ENCODE results near the gene TMED1. TPM values are rescaled to one million over a fixed set of nuclear protein-coding genes. Genes with fewer than 3 reads are reported as not detected.

TMED1 gene
- total and polyA plus RNA-seq, 2 of the 13 experiments (the other 11 are each of a cell fraction or from before 2014, with no cell fraction given): 48.3 to 51.8 TPM

GRCh38 chr19:10858204-10858828 lies 22.3 kb upstream of the TMED1 start:
- Histone ChIP-seq H3K27ac (ENCODE audit: extremely low read length, insufficient read depth, low read length) (no peak overlapping the region), H3K9ac (ENCODE audit: insufficient read depth, low read depth, low read length) (no peak overlapping the region), H3K4me2 (ENCODE audit: low read depth, low read length) (no peak overlapping the region), H3K79me2 (ENCODE audit: insufficient read depth, low read length) (no peaks in the 10 kb centered on the region), H2AFZ (ENCODE audit: low read length) (no peak overlapping the region), H4K20me1 (ENCODE audit: insufficient read depth, low read length) (no peaks in the 10 kb centered on the region), H3K4me3 (replicated peaks in 1 of 3; ENCODE audit: insufficient read depth in 1 of 3, low read depth in 2 of 3, low read length in 3 of 3) (no peak overlapping the region), H3K4me1 (ENCODE audit: insufficient read depth, low read length) (peaks cover 30% of the 10 kb centered on the region), H3K27me3 (ENCODE audit: control insufficient read depth in 1 of 2, insufficient read depth in 2 of 2, low read length in 2 of 2) (no peaks in the 10 kb centered on the region), H3K9me3 (ENCODE audit: low read length) (no peaks in the 10 kb centered on the region), H3K36me3 (replicated peaks in 1 of 2; ENCODE audit: control insufficient read depth in 1 of 2, insufficient read depth in 2 of 2, low read length in 2 of 2) (no peaks in the 10 kb centered on the region)
- ATAC-seq (peak; percentile 22; the same call in 1 of the 3 replicates), FAIRE-seq (no peak), DNase-seq (ENCODE audit: low spot score) (no peak)
- ChIA-PET POLR2A (interaction anchor here (1.2 kb wide), 1 partner anchor 22 kb away, joined by 5 read pairs; the partner anchor contains the start of gene TMED1), CTCF (ENCODE audit: low intra/inter-chr PET ratio, low total read pairs) (interaction anchor here (1.2 kb wide), 1 partner anchor 141 kb away, joined by 3 read pairs; the partner anchor contains the start of gene DNM2)
- BruUV-seq (replicated peaks): no TSS peak
- intact Hi-C loops (cut with micrococcal nuclease; ENCODE audit: unreplicated experiment): loop anchor here (1.0 kb wide), 1 partner anchor 141 kb away; no protein-coding TSS in a partner anchor
- in situ Hi-C loops (cut with HindIII; ENCODE audit: extremely low pct_ligation_motif_present, low pct_unique_long_range_greater_than_20kb): no loop called here
- 46% methylated on average over 2 of the region's 4 CpGs for WGBS (ENCODE audit: low lambda C conversion rate)
- no peak for TF ChIP-seq ZNF782 (CRISPR knock-in tag; IDR thresholded peaks at IDR 0.05; ENCODE audit: borderline replicate concordance)
- TF ChIP-seq ZNF609 (CRISPR knock-in tag; IDR thresholded peaks at IDR 0.05; ENCODE audit: borderline replicate concordance): no peak
- TF ChIP-seq ZNF335 (CRISPR knock-in tag; IDR thresholded peaks at IDR 0.05): peak; percentile 59; the same call in 1 of the 2 replicates
- no peak for TF ChIP-seq RORA (CRISPR knock-in tag; IDR thresholded peaks at IDR 0.05)
- TF ChIP-seq HES4 (CRISPR knock-in tag; IDR thresholded peaks at IDR 0.05; ENCODE audit: borderline replicate concordance): no peak
- TF ChIP-seq NPAS2 (CRISPR knock-in tag; IDR thresholded peaks at IDR 0.05; ENCODE audit: borderline replicate concordance): no peak
- TF ChIP-seq PTBP1 (IDR thresholded peaks at IDR 0.05; ENCODE audit: low read depth, low read length, poor library complexity, severe bottlenecking): no peak
- no peak for TF ChIP-seq PHF5A (CRISPR knock-in tag; IDR thresholded peaks at IDR 0.05; ENCODE audit: low read depth, unreplicated experiment)
- TF ChIP-seq ZNF543 (CRISPR knock-in tag; IDR thresholded peaks at IDR 0.05): no peak
- TF ChIP-seq ZNF878 (CRISPR knock-in tag; IDR thresholded peaks at IDR 0.05): no peak
- peak; percentile 84; the same call in 1 of the 2 replicates for TF ChIP-seq ZKSCAN8 (CRISPR knock-in tag; IDR thresholded peaks at IDR 0.05; ENCODE audit: borderline replicate concordance)
- TF ChIP-seq FOXO4 (CRISPR knock-in tag; conservative IDR thresholded peaks at IDR 0.05): no peak
- peak; percentile 50 for TF ChIP-seq TEAD3 (CRISPR knock-in tag; optimal IDR thresholded peaks at IDR 0.05; ENCODE audit: borderline replicate concordance)
- TF ChIP-seq ZNF639 (CRISPR knock-in tag; conservative IDR thresholded peaks at IDR 0.05): no peak
- TF ChIP-seq ZBTB37 (CRISPR knock-in tag; IDR thresholded peaks at IDR 0.05): no peak
